Choroid plexus epithelial cell (primary cell): ENCODE measurements around the gene CLEC14A.

Experiments used
- DNase-seq: peaks from one replicate; pipeline ENCODE4 v3.0.0-alpha.2; 2010; ENCODE audit warnings: low read depth
- H3K4me3 ChIP-seq: 2 replicates; pipeline ENCODE4 v1.5.1; 2011; ENCODE audit warnings: low read depth, mild to moderate bottlenecking, control low read depth, low read length, moderate library complexity
- TF ChIP-seq, protein P1 (sequence below): conservative IDR thresholded peaks from 2 replicates; pipeline ENCODE4 v1.5.1; 2011; ENCODE audit warnings: low read depth, mild to moderate bottlenecking, control low read depth, inconsistent platforms, low read length, moderate library complexity

The CLEC14A gene

DNA sequence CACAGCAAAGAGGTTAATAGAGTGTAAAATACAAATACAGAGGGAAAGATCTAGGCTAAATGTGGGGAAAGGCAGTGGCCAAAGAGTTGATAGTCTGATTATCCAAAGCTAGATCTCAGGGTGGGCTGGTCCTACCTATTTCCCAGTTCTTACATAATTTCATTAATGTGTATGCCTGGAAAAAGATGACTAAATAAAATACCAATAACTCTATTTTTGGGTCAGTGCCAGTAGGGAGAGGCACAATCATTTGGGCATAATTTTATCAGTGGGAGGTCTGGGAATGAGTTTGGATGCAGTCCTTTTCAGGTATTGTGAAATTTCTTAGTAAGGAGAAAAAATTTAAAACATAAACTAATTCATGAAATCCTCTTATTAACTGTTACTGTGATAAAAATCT lies 30.6 kb upstream of the CLEC14A start:
- no peak overlapping the region for H3K4me3 ChIP-seq
- DNase-seq: no peak
- TF ChIP-seq, protein P1, sequence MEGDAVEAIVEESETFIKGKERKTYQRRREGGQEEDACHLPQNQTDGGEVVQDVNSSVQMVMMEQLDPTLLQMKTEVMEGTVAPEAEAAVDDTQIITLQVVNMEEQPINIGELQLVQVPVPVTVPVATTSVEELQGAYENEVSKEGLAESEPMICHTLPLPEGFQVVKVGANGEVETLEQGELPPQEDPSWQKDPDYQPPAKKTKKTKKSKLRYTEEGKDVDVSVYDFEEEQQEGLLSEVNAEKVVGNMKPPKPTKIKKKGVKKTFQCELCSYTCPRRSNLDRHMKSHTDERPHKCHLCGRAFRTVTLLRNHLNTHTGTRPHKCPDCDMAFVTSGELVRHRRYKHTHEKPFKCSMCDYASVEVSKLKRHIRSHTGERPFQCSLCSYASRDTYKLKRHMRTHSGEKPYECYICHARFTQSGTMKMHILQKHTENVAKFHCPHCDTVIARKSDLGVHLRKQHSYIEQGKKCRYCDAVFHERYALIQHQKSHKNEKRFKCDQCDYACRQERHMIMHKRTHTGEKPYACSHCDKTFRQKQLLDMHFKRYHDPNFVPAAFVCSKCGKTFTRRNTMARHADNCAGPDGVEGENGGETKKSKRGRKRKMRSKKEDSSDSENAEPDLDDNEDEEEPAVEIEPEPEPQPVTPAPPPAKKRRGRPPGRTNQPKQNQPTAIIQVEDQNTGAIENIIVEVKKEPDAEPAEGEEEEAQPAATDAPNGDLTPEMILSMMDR: no peak

DNA sequence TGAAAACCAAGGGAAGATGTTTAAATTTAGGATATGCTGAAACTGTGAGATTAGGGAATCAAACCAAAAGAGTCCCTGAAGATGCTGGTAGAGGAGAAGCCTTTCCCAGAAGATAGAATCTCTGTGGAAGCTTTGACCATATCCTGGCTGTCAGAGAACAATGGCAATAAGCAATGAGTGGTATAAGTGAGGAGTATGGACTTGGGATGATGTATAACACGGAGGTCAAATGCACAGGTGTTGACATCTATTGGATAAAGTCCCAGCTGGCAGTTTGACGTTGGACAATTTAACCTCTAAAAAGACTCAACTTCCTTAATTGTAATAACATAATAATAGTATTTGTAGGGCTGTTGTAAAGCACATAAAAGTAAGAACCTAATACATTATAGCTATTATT lies 30.1 kb upstream of the CLEC14A start:
- no peak overlapping the region for H3K4me3 ChIP-seq
- DNase-seq: no peak
- TF ChIP-seq, protein P1: no peak

DNA sequence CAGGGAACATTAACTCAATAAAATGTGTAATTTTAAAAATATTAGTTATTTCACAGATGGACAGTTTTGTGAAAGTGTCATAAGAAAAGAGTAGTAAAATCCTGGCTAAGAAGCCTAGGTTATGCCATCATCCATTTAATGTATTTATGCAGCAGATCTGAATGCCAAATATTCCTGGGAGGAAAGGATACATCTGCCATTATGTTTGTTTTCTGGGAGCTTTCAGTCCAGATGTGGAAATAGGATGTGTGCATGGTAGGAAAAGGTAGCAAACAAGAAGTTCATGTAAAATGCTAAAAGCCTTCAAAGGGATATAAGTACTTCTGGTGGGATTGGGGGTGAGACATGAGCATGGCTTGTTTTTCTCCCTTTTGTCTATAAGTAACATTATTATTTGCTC lies 27.0 kb upstream of the CLEC14A start:
- no peak overlapping the region for H3K4me3 ChIP-seq
- TF ChIP-seq, protein P1: no peak
- DNase-seq: no peak

DNA sequence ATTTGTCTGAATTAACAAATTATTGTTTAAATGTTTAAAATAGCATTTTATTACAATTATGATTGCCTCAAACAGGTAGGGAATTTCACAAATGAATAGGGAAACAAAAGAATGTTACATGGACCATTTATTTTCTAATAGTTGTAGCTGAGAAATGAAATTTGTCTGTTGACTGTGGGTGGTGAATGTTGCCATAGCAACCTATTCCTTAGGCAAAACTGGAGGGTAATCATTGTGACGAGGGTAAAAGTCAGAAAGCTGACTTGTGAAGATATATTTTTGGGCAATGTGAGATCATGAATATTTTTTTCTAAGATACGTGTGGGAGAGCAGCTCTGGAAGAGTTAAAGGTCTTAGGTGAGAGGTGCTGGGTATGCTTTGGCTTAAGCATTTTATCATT lies 24.2 kb upstream of the CLEC14A start:
- peak; percentile 14 for DNase-seq
- H3K4me3 ChIP-seq: no peak overlapping the region
- TF ChIP-seq, protein P1: no peak

DNA sequence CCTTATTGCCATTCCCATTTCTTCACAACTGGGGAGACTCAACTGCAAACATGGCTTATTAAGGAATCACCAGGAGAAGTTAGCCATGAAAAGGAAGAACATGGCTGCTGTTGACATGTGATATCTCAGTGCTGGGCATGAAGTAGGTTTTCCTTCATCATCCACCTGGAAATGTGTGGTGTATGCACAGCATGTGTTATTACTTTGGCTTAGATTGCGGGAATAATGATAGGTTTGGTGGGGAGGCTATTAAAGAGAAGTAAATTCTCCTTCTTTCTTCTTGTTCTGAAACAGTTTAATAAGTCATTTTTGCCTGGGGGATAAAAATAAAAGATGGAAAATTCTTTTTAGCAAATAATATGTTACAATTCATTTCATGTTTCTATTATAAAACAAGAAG lies 23.7 kb upstream of the CLEC14A start:
- no peak overlapping the region for H3K4me3 ChIP-seq
- no peak for DNase-seq
- TF ChIP-seq, protein P1: no peak

DNA sequence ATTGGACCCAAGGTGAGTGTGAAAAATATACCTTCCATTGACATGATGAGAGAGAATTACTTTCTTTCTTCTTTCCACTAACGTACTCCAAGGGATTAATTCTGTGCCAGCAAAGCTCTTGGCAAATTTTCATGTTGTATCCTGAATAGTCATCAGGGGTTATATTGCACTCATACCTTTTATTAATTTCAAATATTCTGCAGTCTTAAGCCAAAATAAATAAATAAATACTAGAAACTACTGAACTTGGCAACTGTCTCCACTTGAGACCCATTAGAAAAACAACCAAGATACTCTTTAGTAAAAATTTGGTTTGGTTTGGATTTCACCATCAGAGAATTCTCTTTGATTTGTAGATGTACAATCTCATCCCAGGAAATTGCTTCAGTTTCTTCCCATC lies 22.1 kb upstream of the CLEC14A start:
- TF ChIP-seq, protein P1: no peak
- H3K4me3 ChIP-seq: no peak overlapping the region
- peak; percentile 43 for DNase-seq

DNA sequence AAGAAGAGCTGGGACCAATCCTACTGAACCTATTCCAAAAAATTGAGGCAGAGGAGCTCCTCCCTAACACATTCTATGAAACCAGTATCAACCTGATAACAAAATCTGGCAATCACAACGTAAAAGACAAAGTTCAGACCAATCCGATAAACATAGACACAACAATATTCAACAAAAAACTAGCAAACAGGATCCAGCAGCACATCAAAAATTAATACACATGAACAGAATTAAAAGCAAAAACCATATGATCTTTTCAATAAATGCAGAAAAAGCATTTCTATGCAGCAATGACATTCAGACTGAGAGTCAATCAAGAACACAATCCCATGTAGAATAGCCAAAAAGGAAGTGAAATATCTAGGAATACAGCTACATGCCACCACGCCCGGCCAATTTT lies 7.0 kb upstream of the CLEC14A start:
- TF ChIP-seq, protein P1: no peak
- no peak for DNase-seq
- no peak overlapping the region for H3K4me3 ChIP-seq
